Measurements from ENCODE around the gene GALNT11.

DNA sequence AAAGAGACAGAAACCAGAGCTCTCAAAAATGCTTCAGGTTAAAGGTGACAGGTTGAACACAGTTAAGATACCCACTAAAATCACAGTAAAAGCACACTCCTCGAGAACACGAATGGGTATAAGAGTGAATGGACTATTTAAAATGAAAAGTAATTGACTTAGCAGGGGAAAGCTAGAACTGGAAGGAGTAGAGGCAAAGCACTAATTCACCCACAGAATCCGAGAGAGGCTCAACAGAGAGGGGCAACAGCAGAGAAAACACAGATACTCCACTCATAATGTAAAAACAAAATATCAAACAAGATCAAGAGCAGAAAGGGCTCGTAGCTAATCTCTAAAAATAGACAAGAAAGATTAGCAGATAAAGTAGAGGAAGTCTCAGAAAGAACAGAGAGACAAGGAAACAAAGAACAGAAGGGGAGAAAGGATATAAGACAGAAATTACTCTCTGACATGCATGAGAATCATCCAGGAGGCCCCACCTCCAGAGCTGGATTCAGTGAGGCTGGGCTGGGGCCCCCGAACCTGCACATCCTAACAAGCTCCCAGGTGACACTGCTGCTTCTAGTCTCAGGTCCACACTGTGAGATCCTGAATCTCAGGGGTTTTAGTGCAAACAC is 117.6 kb downstream of the GALNT11 start:
- TF ChIP-seq CTCF (IDR thresholded peaks at IDR 0.05; ENCODE audit: insufficient read depth, low read depth, low read length) (no peak), EZH2 (IDR thresholded peaks at IDR 0.05; ENCODE audit: insufficient read depth, low read length) (no peak)

Measured in astrocyte (in vitro differentiated cells and primary cell).